GM21723 (cell line): ENCODE data around the gene PLGLB2.
"Not testable (repeated sequence)": the region's sequence is repeated elsewhere in the genome, so short reads cannot be mapped to it uniquely, and the experiment has no call there.

Source experiments
- ATAC-seq: cut with Tn5 transposase; IDR thresholded peaks from one replicate; pipeline ENCODE4 v1.9.1; 2021; ENCODE audit warnings: mild to moderate bottlenecking, moderate library complexity; ENCODE audit not compliant: unreplicated experiment

Gene PLGLB2

GRCh38 chr2:87747791-87748190 is at the start of gene PLGLB2:
Gene PLGLB2, plus strand, starts transcription at chr2:87748087. Its CDS starts 67 bp downstream, at chr2:87748154.
- not testable (repeated sequence) for ATAC-seq

- not testable (repeated sequence) for ATAC-seq
Observed at GRCh38 chr2:87704572-87705323, 43.1 kb upstream of the PLGLB2 start.

DNA sequence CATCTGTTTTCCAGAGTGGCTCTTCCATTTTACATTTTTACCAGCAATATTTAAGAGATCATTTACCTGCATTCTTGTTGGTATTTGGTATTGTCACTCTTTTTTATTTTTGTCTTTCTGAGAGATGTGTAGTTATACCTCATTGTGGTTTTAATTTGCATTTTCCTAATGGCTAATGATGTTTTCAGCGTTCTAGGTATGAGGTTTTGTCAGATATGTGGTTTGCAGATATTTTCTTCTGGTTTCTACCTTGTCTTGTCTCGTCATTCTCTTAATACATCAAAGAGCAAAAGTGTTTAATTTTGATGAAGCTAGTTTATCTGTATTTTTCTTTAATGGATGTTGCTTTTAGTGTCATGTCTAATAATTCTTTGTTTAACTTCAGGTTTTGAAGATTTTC is 39.5 kb upstream of the PLGLB2 start:
- not testable (repeated sequence) for ATAC-seq

- not testable (repeated sequence) for ATAC-seq
Observed at GRCh38 chr2:87727940-87728599, 19.8 kb upstream of the PLGLB2 start.

GRCh38 chr2:87740928-87741327 is 7.0 kb upstream of the PLGLB2 start:
- ATAC-seq = not testable (repeated sequence)

DNA sequence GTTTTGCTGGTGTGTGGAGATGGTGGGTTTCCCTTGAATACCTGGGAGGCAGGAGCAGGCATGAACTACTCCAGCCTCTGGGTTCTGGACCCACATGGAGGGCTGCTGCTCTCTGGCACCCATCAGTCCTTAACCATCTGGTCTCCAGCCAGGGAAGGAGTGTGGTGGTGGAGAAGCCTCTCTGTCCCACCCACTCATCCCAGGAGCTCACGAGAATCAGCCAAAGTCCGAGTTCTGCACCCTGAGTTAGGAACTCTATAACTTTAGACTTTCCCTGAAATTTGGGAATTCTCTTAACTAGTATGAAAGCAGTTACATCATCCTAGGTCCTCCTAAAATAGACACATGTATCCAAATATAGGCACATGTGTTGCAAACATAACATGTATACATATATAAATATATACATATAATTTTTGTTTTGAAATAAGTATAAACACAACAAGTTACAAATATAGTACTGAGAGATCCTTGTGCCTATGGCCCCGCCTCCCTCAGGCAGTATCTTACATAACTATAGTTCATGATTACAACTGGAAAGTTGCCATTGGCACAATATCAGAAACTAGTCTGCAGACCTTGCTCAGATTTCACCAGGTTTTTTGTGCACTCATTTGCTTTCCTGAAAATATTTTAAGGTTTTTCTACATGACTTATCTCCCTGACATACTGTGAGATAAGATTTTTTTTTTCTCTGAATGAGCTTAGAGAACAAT is 5.3 kb upstream of the PLGLB2 start:
- not testable (repeated sequence) for ATAC-seq

GRCh38 chr2:87743638-87744037 is 4.2 kb upstream of the PLGLB2 start:
- not testable (repeated sequence) for ATAC-seq

GRCh38 chr2:87745353-87745951 is 2.4 kb upstream of the PLGLB2 start:
- ATAC-seq = not testable (repeated sequence)

GRCh38 chr2:87748524-87748923 is 637 bp downstream of the PLGLB2 start:
- not testable (repeated sequence) for ATAC-seq

DNA sequence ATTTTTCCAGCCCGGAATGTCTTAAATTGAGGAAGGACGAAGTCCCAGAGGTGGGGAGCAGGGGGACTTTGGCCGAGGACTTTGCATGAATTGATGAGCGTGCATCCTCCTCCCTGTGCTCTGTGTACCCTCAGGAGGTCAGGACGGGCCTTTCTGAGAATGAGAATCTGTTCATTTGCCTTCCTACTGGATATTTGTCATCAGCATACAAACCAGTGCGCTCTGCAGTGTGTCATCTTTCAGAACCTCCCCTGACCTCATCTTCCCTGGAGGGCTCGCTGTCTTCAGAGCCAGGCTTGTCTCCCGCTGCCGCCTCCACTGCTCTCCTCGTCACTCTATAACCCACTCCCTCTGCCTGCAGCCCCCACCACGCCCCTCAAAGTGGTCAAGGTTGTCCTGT is 2.7 kb downstream of the PLGLB2 start:
- ATAC-seq = not testable (repeated sequence)

- not testable (repeated sequence) for ATAC-seq
Observed at GRCh38 chr2:87754759-87755158, 6.9 kb downstream of the PLGLB2 start.
